ENCODE results near the gene BAHCC1. TPM values are rescaled to one million over a fixed set of nuclear protein-coding genes. Genes with fewer than 3 reads are reported as not detected.

Gene BAHCC1
- total and polyA plus RNA-seq, 2 of the 4 experiments (the other 2 are of a cell fraction): 0.36 to 7.8 TPM

- no peak overlapping the region for H3K23ac ChIP-seq (ENCODE audit: low read depth, low read length)
- H3K9me3 ChIP-seq (ENCODE audit: control insufficient read depth, insufficient read depth, low read length): no peaks in the 10 kb centered on the region
- H4K20me1 ChIP-seq (ENCODE audit: insufficient read depth, low read length): no peaks in the 10 kb centered on the region
- no peaks in the 10 kb centered on the region for H3K9me1 ChIP-seq (ENCODE audit: insufficient read depth, low read length)
- H3K27ac ChIP-seq (ENCODE audit: insufficient read depth, low read length): no peak overlapping the region
- BruUV-seq (replicated peaks): no TSS peak
- no peak overlapping the region for H2AK5ac ChIP-seq (ENCODE audit: low read depth, low read length)
- H3K4me2 ChIP-seq (ENCODE audit: low read depth, low read length): no peak overlapping the region
- no peaks in the 10 kb centered on the region for H3K27me3 ChIP-seq (ENCODE audit: control insufficient read depth, insufficient read depth, low read length)
- no peaks in the 10 kb centered on the region for H3K4me1 ChIP-seq (ENCODE audit: control insufficient read depth, insufficient read depth, low read length)
- intact Hi-C loops (cut with micrococcal nuclease): no loop called here
- no peak overlapping the region for H4K91ac ChIP-seq (ENCODE audit: insufficient read depth, low read depth, low read length)
- dilution Hi-C loops (cut with HindIII; ENCODE audit: low sequenced_read_pairs, unreplicated experiment): no loop called here
- H3K4ac ChIP-seq (ENCODE audit: low read depth, low read length): no peak overlapping the region
- no peak for TF ChIP-seq BHLHE40 (IDR thresholded peaks at IDR 0.05; ENCODE audit: low read depth, low read length)
- TF ChIP-seq MXI1 (IDR thresholded peaks at IDR 0.05; ENCODE audit: borderline replicate concordance, low read depth, low read length): no peak
- TF ChIP-seq FOS (IDR thresholded peaks at IDR 0.05; ENCODE audit: low read depth, low read length): no peak
- ChIA-PET CTCF (no interaction called here), POLR2A (ENCODE audit: unreplicated experiment) (no interaction called here)
- no peak overlapping the region for H3K9ac ChIP-seq (ENCODE audit: low read depth, low read length)
- no peak overlapping the region for H2AFZ ChIP-seq (replicated peaks; ENCODE audit: low read length, poor library complexity)
- ATAC-seq (ENCODE audit: low read depth) (no peak), DNase-seq (no peak)
- H3K56ac ChIP-seq (ENCODE audit: extremely low read depth, insufficient read depth, low read length): no peak overlapping the region
- no peak overlapping the region for H2BK15ac ChIP-seq (ENCODE audit: low read depth, low read length)
- no peak overlapping the region for H4K8ac ChIP-seq (ENCODE audit: low read depth in 2 of 2, low read length in 2 of 2)
- H3K14ac ChIP-seq (replicated peaks; ENCODE audit: low read depth, low read length): no peak overlapping the region
- no peak overlapping the region for H2BK120ac ChIP-seq (ENCODE audit: low read depth, low read length)
- WGBS, 2 experiments (ENCODE audit: extremely low coverage in 2 of 2, insufficient read length in 1 of 2): no CpG with 5 or more reads among the region's 7 CpGs
- H2AK9ac ChIP-seq (replicated peaks; ENCODE audit: low read depth, low read length, poor library complexity): no peak overlapping the region
- no peak overlapping the region for H4K5ac ChIP-seq (ENCODE audit: low read depth, low read length)
- H2BK20ac ChIP-seq (ENCODE audit: low read depth, low read length): no peak overlapping the region
- H2BK5ac ChIP-seq (ENCODE audit: low read depth, low read length, poor library complexity, severe bottlenecking): no peak overlapping the region
- no peaks in the 10 kb centered on the region for H3K79me1 ChIP-seq (ENCODE audit: low read depth in 1 of 2, low read length in 2 of 2)
- H3K18ac ChIP-seq (ENCODE audit: low read depth, low read length): no peak overlapping the region
- H3K36me3 ChIP-seq (ENCODE audit: control insufficient read depth, insufficient read depth, low read length): peaks cover 25% of the 10 kb centered on the region; the same call in 1 of the 2 replicates
- in situ Hi-C loops (cut with MboI; ENCODE audit: low sequenced_read_pairs): no loop called here
- H3K4me3 ChIP-seq (ENCODE audit: insufficient read depth, low read depth, low read length): no peak overlapping the region
Observed at GRCh38 chr17:81456798-81457197, 61.5 kb downstream of the BAHCC1 start.
